Urothelium cell line (cell line): ENCODE data around the gene TRIM63.
A peak's percentile ranks its signal among the peaks of the same experiment; 100 is the strongest.

Experiments
- DNase-seq: peaks from one replicate; pipeline ENCODE4 v3.0.0; 2011; ENCODE audit warnings: low spot score, mixed read lengths
- FAIRE-seq: peaks from 2 replicates; lab custom pipeline; 2011; peaks lifted over from hg19 to GRCh38; lab: Jason Lieb, UNC

TRIM63 gene

DNA sequence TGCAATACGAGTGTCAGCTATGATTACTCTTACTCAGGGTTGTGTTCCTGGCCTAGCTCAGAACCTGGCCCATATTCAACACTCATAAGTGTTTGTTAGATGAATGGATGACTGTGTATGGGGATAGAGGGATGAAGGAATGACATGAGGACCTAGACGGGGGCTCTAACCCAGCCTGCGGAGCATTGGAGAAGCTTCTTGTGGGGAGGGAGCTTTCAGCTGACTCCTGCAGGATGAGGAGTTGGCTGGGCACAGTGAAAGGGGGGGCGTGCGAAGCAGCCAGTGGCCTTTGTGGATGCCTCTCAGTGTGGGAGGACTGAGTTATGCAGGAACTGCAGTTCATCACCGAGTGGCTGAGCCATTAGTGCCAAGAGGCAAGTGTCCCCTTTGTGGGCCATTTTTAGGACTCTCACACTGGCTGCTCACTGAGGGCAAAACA is 47.1 kb downstream of the TRIM63 start:
- FAIRE-seq (peak; percentile 42), DNase-seq (no peak)

DNA sequence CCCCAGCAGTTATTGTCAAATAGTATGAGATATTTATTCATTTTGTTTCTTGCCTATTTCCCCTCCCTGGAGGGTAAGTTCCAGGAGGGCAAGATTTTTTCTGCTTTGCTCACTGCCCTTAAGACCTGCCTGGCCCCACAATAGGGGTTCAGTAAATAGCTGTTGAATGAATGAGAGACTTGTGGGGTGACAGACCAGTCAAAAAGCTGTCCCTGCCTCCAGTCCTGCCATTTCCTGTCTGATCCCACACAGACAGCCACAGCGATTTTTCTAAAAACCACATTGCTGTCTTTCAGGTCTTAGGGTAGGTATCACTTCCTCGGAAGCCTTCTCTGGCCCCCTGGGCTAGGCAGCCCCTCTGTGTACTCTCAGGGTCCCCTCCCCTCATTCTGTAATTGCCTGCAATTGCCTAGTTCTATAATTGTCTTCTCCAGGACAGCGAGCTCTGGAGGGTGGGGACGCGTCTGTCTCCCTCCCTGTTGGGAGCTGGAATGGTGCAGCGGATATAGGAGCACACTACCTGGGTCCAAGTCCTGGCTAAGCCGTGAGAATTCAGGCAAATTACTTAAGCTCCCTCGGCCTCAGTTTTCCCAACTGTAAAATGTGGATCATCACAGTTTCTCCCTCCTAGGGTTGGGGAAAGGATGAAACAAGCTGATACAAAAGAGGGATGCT is 47.7 kb downstream of the TRIM63 start:
- no peak for DNase-seq
- FAIRE-seq: no peak

DNA sequence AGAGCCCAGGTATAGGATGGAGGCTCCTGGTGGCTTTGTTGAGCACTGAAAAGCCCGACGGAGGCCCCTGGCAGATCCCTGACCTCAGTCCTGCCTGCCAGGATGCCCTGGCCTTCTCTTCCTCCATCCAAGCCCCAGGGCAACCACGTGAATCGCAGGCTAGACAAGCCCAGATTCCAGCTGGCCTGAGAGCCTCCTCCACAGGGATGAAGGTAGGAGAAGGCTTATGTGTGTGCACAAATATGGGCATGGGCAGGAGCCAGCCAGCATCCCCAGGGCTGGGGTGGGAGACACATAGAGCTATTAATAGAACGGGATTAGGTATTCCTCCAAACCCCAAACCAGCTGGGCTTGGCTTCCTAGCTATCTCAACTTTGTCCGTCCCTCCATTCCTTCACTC is 49.8 kb downstream of the TRIM63 start:
- DNase-seq (no peak), FAIRE-seq (no peak)

DNA sequence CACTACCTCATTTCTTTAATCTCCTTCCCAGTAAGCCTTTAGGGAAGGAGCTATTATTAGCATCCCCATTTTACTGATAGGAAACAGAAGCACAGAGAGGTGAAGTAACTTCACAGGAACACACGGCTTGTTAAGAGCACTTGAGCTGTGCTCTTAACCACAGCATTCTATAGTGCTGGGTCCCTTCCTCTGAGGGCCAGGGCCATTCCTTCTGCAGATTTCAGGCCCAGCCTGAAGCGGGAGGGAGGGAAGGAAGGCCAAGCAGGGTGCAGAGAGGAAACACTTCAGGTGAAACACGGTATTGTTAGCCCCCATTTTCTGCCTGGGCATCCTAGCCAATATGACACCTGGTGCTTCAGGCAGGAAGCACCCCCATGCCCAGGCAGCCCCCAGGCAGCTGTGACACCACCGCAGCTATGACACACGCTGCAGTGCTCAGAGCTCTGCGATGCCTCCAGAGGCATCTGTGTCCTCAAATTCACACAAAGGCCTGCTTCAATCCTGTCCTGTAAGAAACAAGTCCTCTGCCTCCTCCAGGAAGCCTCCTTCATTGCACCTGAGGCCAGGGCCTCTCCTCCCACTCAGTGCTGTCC is 50.4 kb downstream of the TRIM63 start:
- DNase-seq: no peak
- no peak for FAIRE-seq

DNA sequence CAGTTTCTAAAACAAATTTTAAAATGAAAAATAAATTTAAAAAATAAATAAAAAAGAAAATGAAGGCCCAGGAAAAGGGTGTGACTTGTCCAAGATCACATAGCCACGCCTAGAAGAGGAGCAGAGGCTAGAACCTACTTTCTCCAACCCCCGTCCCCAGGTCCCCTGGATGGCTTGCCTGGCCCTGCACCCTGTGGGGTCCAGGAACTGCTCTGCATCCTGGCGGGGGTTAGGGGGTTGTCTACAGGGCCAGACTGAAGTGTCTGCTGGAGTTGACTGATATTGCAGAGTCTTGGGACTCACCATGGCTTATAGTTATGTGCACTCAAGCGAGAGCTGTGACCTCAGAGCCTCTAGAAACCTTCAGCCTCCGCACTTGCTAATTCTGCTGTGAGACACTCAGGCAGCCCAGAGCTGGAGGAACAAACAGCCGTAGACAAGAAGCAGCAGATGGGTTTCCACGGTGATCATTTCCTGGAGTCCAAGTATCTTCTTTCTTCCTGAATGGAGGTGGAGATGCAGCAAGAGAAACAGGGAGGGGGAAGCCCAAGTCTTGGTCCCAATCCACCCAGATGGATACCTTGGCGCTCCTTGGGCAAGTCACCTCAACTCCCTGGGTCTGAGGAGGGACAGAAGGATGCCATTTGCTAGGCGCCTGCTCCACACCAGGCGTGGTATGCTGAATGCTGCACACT is 51.0 kb downstream of the TRIM63 start:
- DNase-seq: no peak
- no peak for FAIRE-seq

DNA sequence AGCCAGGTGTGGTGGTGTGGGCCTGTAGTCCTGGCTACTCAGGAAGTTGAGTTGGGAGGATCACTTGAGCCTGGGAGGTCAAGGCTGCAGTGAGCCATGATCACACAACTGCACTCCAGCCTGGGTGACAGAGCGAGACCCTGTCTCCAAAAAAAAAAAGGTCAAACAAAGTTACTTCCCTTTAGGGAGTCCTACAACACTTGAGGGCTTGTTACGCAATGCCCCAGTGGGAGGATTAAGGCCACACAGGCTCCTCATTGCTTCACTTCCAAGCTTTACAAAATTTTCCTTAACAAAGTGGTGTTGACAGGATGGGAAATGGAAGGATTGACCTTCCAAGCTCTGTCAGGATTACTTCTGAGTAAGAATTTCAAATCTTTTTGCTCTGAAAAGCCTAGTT is 52.1 kb downstream of the TRIM63 start:
- DNase-seq (no peak), FAIRE-seq (no peak)

DNA sequence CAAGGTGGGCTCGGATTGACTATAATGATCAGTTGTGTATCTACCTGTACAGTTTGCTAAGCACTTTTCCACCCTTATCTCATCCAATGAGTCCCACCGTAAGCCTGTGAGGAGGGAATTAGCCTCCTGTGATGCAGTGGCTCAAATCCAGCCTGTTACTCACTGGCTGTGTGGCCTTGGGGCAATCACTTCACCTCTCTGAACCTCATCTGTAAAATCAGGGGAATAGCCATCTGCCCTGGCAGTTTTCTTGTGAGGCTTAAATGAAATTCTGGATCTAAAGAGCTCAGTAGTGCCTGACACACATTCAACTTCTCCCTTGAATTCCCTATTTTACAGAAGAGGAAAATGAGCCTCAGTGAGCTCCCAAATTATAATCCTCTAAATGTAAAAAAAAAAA is 53.3 kb downstream of the TRIM63 start:
- DNase-seq (no peak), FAIRE-seq (no peak)

DNA sequence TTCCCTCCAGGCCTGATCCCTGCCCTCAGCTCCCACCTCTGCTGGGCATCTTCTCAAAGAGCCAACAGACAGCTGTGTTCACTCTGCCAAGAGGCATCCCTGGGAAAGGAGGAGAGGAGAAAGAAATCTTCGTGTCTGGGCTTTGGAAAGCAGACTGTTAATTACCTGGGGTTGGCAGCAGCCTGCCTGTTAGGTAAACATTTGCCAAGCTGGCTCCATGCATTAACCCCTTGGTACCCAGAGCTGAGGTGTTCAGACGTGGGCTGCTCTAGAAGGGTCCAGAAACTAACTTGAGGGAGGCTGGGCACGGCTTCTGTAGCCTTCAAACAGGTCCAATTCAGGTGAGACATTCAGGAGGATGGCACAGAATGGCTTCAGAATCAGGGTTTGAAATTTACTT is 54.6 kb downstream of the TRIM63 start:
- DNase-seq (no peak), FAIRE-seq (no peak)

DNA sequence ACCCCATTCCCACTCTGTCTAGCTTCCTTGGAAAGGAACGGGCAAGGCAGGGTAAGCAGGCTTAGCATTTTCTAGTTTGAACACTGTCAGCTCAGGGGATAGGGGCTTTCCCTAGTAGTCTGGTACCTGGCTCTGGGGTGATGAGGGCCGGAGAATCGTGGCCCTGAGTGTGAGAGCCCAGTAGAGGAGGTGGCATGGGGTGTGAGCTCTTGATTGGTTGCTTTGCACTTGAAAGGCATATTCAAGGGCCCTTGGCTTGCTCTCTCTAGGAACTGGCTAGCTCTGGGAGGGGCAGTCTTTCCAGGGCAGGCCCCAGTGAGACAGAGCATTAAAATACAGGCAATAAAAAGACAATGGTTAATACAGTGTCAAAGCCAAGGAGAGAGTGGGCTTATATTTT is 56.6 kb downstream of the TRIM63 start:
- DNase-seq: no peak
- FAIRE-seq: no peak

DNA sequence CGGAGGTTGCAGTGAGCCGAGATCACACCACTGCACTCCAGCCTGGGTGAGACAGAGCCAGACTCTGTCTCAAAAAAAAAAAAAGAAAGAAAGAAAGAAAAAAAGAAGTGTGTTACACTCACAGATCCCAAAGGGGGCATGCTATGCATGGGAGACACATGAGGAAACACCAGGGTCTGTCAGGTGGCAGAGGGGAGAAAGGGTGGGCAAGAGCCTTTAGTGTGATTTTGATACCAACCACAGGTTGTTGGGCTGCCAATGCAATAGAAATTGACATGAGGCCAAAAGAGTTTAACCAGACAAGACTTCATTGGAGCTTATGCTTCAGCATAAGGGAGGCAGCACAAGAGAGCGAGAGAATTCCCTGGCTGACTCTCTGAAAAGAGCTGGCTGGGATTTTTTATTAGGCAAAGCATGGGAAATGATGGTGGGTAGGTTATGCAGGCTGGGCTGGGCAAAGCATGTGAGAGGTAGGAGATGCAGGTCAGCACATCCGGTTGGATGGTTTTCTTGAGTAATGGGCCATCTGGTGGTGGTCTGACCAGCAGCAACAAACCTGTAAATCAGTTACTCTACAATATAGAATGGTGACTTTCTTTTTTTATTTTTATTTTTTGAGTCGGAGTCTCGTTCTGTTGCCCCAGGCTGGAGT is 57.5 kb downstream of the TRIM63 start:
- FAIRE-seq (no peak), DNase-seq (no peak)

DNA sequence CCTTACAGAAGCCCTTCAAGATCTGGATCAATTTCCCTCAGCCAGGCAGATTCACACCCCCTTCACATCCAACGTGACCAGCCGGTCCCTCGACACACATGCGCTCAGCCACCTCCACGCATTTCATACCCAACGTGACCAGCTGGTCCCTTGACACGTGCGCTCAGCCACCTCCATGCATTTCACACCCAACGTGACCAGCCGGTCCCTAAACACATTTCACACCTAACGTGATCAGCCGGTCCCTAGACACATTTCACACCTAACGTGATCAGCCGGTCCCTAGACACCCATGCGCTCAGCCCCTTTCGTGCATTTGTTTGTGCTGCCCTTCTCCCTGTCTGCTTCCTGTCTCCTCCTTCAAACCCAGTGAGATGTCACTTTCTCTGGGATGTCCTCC is 60.7 kb downstream of the TRIM63 start:
- FAIRE-seq: no peak
- DNase-seq: no peak

DNA sequence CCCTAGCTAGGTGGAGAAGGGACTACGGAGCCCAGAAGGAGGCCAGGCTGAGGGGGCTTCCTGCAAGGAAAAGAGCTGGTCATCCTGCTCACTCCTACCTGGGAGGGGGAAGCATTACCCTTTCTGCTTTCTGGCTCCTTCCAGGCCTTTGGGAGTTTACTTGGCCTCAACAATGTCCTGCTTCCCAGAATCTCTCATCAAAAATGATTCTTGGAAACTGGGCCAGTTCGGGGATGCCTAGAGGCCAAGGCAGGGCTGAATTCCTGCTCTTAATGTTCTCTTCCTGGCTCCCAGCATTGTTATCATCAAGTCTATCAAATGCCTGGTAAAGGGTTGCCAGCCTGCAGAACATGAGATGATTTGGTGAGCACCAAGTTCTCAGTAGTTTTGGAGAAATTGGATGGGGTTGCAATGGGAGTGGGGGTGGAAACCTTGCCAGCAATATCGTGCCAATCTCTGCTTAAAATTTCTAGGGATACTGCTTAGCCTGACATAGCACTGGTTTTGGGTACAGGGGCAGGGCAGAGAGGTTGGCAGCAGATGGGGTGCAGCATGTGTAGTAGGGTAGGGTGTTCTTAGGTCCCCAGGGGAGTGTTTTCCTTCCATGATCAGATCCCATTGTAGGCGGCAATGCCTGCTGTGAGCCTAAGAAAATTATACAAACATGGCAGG is 61.9 kb downstream of the TRIM63 start:
- DNase-seq (no peak), FAIRE-seq (no peak)

DNA sequence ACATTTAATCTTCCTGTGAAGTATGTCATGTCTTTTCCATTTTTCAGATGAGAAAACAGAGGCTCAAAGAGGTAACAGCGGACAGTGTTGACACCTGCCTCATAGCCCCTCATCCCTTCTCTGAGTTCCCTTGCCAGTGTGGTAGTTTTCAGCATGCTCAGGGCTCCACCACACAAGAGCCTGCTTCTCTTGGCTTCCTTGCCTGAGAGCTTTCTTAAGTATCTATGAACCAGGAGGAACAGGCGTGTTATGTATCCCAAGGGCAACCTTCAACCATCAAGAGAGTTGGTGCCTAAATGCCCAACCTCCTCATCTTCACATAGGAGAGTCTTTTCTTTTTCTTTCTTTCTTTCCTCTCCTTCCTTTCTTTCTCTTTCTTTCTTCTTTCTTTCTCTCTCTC is 63.7 kb downstream of the TRIM63 start:
- DNase-seq (no peak), FAIRE-seq (no peak)

DNA sequence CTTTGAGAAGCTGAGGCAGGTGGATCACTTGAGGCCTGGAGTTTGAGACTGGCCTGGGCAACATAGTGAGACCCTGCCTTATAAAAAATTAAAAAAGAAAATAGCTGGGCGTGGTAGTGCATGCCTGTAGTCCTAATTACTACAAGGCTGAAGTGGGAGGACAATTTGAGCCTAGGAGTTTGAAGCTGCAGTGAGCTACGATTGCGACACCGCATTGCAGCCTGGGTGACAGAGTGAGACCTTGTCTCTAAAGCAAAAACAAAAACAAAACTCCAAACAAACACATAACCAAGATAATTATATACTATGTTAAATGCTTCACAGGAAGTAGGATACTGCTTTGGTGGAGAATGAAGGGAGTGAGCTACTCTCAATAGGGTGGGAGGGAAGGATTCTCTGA is 64.2 kb downstream of the TRIM63 start:
- DNase-seq (no peak), FAIRE-seq (no peak)
